Suppressor macrophage treated with lipopolysaccharide for 1 hour (primary cell): ENCODE data around the gene AFAP1.
A peak's percentile ranks its signal among the peaks of the same experiment; 100 is the strongest.

Experiments used
- DNase-seq, 3 donors: peaks; one replicate each; pipeline ENCODE4 v3.0.0-alpha.2; 2020 to 2022

AFAP1 gene

DNA sequence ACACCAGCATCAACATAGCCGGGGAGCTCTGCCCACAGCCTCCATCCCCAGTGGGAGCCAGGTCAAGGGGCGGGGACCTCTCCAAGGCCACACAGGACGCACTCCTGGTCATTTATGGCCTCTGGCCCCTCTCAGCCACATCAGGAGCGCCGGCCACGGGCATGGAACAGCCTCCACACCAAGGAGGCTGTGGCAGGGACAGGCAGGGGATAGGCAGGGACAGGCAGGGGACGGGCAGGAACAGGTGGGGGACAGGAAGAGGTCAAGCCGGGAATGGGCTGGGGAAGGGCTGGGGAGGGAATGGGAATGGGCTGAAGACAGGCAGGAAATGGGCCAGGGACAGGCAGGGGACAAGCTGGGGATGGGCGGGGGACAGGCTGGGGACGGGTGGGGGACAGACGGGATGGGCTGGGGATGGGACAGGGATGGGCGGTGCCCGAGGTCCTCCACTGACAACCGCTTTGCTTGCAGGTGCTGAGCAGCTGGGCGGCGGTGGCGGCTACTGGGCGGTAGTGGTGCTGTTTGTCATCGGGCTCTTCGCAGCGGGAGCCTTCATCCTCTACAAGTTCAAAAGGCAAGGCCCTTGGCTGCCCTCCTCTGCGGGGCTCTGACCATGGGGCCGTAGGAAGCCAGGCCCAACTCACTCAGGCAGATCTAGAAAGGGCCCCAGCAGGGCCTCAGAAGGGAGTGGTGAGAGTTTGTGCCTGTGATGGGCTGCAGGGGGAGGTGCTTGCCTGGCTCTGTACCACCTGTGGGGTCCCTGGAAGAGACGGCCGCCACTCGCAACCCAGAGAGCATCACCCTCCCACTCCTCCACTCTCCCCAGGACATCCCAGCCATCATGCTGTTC lies 205.6 kb downstream of the AFAP1 start:
- DNase-seq, result no peak

DNA sequence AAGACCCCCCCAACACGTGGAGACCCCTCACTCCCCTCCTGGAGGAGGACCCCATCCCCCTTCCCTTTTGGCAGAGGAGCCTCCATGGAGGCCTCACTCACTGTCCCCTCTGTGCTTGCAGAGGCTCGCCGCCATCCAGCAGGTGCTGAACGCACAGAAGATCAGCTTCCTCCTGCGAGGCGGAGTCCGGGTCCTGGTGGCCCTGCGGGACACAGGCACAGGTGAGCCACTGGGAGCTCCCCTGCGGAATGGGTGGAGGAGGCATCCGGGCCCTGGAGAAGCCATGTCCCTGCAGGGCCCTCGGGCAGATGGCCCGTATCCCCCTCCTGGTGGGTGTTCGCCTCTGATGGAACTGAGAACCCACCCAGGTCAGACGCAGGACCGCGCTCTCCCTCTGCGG lies 206.5 kb downstream of the AFAP1 start:
- no peak for DNase-seq

DNA sequence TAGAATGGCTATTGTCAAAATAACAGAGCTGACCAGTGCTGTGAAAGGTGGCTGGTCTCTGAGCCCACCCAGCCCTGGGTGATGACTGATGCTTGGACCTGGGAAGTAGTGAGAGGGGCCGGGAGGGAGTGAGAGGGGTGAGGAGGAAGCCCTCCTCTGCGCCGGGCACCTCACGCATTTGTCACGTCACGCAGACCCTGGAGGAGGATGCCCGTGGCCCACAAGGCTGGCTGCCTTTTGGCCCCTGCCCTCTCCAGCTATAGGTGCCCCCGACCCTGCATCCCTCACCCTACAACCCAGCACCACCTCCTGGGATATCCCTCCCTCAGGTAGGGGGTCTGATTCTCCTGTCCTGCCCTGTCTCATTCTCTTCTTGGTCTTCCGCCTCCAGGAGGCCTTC lies 207.4 kb downstream of the AFAP1 start:
- DNase-seq, result no peak

DNA sequence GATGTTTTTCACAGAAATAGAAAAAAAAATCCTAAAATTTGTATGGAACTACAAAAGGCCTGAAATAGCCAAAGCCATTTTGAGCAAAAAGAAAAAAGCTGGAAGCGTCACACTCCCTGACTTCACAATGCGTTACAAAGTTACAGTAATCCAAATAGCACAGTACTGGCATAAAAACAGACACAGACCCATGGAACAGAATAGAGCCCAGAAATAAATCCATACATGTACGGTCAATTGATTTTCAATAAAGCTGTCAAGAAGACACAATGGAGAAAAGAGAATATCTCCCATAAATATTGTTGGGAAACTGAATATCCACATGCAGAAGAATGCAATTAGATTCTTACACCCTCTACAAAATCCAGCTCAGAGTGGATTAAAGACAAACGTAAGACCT lies 208.2 kb downstream of the AFAP1 start:
- no peak for DNase-seq

DNA sequence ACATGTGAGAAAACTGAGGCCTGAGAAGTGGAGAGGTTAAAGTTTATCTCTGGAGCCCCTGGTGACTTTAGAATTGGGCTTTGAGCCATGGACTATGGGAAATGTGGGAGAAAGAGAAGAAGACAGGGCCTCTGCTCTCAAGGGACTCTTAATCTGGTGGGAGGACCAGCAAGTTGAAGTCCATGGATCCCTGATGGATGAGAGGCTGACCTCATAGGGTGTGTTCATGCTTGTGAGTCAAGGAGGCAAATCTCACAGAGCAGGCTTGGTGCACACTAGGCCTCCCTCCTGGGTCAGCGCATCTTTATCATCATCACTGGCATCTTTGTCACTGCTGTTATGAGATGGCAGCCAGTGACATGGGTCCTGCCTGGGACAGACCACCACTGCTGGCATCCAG lies 211.9 kb downstream of the AFAP1 start:
- no peak for DNase-seq

DNA sequence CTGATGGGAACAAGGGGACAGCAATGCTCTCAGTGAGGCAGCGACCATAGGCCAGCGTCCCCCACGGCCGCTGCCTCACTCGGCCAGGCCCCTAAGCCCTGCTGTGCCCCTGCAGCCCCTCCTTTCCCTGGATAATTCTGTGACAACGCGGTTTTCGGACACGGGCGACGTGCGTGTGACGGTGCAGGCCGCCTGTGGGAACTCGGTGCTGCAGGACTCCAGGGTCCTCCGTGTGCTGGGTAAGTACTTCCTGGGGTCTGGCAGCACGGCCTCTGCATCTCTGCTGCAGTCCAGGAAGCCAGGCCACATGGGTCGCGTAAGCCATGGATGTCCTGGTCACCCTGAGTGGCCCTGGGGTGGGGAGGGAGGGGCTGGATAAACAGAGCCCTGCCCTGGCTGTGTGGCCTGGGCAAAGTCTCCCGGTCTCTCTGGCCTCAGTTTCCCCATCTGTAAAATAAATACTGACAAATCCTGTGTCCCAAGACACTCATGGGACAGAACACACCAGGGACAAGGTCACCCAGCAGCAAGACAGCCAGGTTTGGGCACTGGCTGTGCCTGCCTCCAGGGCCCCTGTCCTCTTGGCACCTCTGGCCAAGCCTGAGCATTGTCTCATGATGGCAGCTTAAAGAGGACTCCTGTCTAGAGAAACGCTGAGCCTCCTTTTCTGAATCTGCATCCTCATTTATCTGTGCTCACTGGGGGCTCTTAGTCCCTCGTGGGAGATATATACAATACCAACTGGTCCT lies 212.8 kb downstream of the AFAP1 start:
- DNase-seq, result no peak

DNA sequence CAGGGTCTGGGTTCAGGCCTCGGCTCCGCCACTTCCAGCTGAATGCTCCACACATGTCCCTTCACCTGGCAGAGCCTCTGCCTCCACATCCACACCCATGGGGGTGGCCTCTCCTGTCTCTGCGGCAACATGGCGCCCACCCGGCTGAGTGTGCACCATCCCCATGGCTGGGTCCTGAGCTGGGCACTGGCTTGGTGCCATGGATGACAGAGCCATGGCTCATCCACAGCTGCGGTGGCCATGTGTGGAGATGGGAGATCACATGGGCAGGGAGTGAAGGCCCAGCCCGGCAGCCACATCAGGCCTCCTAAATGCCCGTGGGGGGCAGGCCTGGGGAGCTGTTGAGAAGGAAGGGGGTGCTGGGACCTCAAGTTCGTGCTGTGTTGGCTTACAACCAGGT lies 213.7 kb downstream of the AFAP1 start:
- no peak for DNase-seq

DNA sequence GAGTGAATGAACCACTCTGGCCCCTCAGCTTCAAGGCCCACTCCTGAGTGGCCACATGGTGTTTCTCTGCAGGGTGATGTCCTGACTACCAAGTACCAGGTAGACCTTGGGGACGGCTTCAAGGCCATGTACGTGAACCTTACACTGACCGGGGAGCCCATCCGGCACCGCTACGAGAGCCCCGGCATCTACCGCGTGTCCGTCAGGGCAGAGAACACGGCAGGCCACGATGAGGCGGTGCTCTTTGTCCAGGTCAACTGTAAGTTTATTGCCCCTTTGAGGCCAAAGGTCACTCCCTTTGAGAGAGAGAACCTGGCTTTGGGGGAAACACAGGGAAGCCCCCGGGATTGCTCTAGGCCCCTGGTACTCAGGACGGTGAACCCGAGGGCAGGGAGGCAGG lies 216.0 kb downstream of the AFAP1 start:
- no peak for DNase-seq

DNA sequence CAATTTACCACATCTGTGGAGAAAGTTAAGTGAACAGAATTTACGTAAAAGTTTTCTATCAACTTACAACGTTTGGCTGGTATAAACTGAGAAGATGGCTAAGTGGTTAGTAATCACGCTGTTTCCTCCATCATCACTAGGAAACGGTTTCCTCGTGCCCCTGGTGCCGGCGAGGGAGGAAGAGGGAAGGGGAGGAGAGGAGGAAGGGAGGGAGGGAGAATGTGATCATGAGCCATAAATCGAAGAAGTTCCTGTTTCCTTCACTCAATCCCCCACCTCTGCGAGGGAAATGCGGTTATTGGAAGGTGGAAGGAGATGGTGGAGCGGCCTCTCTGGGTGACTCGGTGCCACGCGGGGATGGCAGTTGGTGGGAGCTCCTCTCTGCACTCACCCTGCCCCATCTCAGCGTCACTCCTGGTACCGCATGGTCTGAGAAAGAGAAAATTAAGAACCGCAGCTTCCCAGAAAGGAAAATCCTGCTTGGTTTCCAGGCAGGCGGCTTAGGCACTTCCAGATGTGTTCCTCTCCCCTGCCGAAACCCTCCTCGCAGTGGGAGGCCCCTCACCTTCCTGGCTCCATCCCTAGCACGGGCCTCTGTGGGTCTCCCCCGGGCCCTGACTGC lies 216.8 kb downstream of the AFAP1 start:
- DNase-seq, result peak; percentile 59 to 71 (median 62)

DNA sequence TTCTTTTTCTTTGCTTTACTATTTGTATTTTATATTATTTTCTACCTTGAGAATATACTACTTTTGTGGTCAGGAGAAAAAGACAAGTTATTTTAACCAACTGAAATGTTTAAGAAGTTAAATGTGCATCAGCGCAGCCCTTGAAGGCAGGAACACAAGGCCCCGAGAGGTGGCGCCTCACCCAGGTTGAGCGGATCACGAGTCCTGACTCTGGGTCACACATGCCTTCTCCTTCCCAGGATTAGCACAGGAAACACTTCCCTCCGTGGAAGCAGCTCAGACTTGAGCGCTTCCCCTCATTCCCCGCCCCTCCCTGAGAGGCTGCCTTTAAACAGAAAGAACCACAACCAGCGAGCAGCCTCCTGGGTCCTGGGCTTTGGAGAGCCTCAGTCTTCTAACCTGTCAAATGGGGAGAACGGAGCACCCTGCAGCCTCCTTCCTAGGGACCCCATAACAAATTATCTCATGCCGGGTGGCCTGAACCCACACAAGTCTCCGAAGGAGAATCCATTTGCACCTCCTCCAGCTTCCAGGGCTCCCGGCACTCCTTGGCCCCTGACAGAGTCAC lies 217.6 kb downstream of the AFAP1 start:
- peak in 1 of 3 donors; percentile 29 for DNase-seq

DNA sequence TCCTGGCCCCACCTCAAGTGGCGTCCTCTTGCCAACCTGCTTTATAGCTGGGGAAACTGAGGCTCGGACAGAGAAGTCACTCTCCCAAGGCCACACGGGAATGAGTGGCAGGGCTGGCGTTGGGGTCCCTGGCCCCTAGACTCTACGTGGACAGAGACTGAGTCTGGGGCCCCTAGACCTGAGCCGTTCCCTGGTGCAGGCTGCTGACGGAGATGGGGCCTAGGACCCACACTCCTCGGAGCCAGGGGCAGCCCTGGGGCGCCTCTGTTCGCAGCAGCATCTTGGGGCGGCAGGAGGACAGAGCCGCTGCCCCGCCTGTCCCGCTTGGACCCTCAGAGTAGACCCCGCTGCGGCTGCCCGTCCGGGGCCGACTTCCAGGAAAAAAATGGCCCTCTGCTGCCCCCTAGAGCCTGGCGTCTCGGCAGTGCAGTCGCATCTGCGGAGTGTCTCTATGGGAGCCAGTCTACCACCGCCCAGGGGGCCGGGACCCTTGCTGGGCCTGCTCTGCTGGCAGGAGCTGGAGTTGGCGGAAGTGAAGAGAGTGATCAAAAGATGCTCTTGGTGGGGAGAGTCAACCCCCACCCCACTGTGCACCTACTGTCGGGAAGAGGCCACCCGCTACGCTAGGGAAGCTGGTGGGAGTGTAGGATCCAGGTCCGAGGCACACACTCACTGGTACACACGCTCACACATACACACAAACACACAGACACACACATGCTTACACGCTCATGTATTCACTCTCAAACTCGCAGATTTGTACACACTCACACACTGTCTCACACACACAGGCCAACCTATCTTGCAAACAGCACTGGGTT lies 220.1 kb downstream of the AFAP1 start:
- peak; percentile 59 to 80 (median 75) for DNase-seq

DNA sequence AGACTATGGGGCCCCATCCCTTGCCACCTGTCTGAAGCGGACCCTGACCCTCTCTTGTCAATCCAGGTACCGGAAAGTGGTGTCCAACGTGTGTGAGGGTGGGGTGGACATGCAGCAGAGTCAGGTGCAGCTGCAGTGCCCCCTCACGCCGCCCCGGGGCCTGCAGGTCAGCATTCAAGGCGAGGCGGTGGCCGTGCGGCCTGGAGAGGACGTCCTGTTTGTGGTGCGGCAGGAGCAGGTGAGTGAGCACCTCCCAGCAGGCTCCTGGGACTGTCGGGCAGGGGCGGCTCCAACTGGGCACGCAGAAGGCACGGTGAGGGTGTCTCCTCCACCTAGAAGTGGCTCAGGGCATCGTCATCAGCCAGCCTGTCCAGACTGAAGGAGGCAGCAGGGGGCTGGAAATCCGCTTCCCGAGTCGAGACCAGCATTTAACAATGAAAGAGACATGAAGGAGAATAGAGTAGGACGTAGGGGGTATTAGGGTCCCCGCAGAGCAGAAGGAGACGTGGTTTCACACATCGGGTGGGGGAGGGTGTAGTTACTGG lies 221.6 kb downstream of the AFAP1 start:
- no peak for DNase-seq

DNA sequence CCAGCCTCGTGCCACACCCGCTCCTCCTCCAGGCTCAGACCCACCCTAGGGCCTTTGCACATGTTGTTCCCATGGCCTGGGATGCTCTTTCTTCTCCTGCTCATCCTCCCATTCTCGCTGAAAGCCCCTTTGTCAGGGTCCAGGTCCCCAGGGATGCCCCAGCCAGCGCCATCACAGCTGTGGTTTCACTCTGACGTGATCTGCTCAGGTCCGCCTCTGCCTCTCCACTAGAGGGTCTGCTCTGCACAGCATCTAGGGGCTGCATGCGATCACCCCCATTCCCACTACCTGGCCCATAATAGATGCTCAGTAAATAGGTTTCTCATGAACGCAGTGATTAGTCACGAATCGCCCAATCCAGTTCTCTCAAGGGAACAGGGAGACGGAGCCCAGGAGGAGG lies 222.5 kb downstream of the AFAP1 start:
- DNase-seq, result no peak

DNA sequence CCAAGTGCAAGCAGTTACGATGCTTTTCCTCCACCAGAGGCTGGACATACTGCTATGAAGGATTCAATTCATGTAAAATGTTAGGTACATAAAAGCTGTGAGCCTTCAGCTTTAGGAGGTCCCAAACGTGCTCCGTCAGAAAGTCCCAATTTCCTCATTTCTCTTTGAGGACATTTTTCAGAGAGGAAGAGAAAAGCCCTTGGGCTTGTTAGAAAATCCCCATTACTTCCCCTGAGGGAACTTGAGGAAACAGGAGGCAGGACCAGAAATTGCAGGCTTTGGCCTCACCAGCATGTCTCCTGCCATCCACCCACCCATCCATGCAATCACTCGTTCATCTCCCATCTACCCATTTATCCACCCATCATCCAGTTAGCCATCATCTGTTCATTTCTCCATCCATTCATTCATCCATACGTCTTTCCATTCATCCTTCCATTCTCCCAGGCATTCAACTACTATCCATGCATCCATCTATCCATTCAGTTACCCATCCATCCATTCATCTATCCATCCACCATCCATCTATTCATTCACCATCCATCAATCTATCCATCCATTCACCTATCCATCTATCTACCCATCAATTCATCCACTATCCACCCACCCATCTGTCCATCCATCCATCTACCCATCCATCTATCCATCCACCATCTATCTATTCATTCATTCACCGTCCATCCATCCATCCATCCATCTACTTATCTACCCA lies 223.5 kb downstream of the AFAP1 start:
- DNase-seq, result peak; percentile 88 to 96 (median 95)

DNA sequence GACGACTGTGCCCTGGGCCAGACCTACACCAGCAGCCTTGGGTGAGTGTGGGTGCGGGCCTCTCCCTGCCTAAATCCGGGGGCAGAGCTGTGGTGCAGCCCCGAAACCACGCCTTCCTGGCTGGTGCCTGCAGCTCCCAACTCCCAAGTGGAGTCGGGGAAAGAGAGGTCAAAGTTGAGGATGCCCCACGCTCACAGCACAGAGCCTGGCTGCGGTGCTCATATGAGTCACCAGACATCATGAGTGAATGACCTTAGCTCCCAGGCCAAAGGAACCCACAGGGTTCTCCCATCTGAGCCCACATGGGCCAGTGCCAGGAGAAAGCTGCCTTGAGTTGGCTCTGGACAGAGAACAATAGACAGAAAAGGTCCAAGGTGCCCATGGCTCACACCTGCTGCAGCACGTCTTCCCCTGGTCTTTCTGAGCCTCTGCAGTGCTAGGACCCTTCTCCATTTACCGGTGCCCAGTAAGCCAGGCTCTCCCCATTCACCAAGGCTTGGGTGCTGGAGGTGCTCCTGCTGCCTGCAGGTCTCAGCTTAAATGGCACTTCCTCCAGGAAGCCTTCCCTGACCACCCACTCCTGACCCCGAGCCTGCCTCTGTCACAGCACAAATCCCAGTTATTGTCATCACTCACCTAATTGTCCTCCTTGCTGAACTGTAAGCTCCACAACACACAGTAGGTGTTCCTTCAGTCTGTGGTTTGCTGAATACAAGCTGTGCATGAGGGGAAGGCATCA lies 224.2 kb downstream of the AFAP1 start:
- peak; percentile 71 to 82 (median 80) for DNase-seq

DNA sequence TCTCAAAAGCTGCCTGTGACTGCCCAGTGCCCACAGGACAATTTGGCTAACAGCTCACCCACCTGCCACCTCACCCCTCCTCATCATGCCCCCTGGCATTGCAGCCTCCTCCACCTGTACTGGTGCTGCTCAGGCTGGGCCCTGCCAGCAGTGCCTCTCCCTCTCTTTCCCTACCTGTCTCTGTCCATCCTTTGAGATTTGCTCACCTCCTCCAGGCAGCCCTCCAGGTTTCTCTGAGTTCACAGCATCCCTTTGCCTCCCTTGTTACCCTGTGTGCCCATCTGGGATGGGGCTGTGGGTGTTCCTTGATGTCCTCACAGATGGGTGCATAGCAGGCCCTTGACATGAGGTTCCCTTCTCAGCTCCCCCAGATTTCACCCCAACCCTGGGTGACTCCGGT lies 224.9 kb downstream of the AFAP1 start:
- DNase-seq, result no peak

DNA sequence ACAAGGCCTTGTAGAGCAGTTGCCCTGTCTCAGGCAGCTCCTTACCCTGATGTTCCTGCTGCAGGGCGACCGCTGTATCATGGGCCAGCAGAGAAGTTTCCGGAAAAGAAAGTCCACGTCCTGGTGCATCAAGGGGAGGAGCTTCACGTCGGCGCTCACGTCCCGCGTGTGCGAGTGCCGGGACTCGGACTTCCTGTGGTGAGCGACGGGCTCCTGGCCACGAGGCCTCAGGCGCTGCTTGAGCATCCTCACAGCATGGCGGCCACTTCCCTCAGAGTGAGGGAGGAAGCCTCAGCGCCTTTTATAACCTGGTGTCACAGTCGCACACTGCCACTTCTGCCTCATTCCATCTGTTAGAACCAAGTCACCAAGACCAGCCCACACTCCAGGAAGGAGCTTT lies 225.5 kb downstream of the AFAP1 start:
- DNase-seq, result no peak

DNA sequence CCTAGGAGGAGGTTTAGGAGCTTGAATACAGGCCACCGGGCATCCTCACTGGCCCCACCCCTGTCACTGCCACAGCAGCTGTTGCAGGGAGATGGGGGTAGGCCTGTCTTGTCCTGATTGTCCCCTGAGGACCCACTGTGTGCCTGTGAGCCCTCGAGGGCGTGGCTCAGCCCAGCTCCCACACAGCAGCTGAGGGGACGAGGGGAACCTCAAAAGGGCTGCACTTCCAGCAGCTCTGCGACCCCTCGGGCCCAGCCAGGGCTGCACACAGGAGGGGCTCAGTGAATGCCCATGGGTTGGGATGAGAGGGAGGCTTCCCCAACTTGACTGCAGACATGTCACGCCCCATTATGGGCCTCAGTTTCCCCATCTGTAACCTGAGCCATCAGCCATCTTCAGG lies 225.9 kb downstream of the AFAP1 start:
- DNase-seq, result no peak

DNA sequence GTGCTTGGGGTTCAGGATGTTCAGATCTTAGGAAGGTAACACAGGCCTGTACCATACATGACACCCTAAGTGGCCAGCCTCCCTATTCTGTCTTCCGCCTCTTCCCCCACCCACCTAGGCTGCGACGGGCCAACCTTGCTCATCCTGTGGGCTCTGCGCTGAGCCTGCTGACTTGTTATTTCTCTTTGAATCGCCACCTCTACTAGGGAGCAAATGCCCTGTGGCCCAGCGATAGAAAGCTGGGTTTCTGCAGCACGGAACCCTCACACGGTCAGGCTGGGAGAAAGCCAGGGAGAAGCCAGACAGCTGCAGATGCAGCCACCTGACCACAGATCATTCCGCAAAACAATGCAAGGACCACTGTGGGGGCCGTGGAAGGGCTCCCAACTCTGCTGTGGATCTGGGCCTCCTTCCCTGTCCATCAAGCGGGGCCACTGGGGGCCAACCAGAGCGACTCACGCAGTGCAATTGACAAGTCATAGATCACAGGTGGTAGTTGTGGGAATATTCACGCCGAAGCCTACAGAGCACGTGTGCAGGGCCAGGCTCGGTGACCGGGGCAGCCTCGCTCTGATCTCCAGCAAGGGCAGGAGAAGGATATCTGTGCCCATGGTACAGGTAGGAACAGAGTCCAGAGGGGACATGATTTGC lies 227.5 kb downstream of the AFAP1 start:
- no peak for DNase-seq

DNA sequence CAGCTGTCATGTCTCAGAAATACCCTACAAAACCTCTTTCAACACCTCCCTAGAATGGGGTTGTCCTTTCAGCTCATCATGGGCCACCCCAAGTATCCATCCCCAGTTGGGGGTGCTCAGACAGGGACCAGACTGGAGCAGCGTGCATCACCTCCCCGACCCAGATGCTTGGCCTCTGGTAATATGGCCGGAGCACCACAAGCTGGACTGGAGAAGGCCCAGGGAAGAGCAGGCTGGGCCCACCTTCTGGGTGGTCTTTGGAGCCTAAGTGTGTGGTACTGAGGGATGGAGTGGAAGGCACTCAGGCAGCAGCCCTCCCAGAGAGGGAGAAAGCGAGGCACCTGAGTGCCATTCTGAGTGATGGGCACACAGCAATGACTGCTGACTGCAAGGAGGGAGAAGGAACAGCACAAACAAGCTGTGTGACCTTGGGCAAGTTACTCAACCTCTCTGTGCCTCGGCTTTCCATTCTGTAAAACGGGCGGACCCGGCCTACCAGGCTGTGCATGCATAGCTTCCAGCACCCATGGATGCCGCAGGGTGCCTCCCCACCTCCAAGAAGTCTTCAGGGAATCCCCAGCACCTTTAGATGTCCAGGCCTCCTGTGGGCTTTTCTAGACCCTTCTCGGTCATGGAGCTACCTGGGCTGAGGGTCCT lies 228.2 kb downstream of the AFAP1 start:
- no peak for DNase-seq
